Fibroblast of peridontal ligament (primary cell): ENCODE measurements around the gene FAM53A.

Source experiments
- DNase-seq: peaks from one replicate; pipeline ENCODE4 v3.0.0-alpha.2; 2010; ENCODE audit errors: extremely low read depth

The FAM53A gene

DNA sequence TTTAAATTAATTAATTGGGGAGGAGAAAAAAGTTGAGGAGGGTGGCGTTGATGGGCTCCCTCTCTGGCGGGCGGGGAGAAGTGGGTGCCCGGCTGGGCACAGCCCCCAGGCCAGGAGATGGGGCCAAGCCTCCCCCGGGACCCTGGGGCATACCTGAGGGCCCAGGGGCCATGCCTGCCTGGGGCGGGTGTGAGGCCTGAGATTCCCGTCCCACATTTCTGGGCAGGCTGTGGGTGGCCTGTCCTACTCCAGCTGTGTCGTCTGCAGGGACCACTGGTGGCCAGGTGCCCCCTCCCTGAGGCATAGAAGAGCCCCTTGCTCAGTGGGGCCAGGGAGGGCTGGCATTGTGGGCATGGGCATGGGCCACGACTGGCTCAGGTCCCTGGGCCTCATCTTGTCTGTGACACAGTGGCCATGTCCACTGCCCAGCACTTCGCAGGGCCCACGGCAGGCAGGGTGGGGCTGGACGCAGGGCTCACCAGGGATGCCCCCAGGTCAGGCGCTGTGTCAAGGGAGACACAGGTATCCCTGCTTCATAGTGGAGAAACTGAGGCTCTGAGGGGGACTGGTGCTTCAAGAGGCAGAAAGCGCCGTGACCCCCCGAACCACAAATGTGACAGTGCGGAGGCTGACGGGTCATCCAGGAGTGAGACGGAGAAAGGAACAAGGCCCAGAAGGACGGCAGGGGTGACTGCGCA lies 60.1 kb downstream of the FAM53A start:
- no peak for DNase-seq

DNA sequence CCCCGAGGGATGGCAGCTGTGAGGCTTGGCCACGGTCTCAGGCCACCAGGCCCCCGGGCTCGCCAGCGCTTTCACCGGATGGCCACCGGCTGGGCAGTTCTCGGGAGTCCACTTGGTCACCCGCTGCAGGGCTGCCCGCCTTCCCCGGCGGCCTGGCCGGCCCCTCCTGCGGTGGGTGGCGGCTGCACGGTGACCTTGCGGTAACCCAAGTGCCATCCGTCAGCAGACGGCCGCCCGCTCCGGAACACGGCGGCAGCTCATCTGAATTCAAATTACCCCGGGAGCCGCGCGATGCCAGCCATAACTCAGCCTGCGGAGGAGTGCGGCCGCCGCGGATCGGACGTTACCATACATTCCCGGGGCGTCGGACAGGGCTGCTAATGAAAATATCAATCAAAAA lies 60.7 kb downstream of the FAM53A start:
- no peak for DNase-seq

DNA sequence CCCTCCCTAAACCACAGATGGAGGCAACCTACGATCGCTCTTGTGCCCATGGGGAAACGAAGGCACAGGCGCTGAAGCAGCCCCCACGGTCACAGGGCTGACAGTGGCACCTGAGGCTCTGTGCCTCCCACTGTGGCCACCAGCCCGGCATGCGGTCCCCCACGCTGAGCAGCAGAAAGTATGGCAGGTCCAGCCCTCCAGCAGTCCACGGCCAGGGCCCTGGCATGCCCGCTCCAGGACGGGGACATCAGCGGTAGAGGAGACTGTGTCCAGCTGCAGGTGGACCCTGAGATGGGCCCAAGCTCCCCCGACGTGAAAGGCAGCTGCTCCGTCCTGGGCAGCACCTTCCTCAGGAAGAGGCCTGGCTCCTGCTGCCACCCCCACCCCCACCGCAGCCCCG lies 61.2 kb downstream of the FAM53A start:
- DNase-seq, result no peak

DNA sequence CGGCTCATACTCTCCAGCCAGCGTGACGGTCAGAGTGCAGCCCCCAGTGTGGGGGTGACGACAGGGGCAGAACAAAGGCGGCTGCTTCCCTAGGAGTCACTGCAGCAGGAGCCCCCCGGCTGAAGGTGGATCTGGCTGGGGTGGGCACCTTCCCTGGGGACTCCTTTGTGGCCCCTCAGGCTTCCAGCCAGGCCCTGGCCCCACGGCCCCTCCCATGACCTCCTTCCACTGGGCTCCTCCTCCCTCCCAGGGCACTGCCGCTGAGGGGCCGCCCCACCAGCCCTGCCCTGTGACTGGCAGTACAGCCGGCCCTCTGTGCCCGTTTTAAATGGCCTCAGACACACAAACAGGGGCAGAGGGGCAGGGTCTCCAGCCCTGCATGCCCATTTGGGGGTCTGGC lies 61.9 kb downstream of the FAM53A start:
- no peak for DNase-seq

DNA sequence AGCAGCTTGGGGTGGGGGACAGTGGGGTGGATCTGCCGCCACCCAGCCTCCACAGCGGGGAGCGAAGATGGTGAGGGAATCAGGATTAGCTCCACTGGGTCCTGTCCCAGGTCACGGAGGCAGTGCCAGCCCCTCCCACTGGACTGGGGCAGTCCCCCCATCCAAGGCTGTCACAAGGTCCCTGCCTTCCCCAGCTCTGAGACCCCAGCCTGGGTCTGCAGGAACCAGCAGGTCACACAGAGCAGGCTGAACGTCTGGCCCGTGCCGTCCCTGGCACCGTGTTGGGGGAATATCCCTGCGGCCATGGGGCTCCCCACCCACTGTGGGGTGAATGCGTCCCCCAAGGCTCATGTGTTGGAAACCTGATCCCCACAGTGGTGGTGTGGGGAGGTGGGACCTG lies 62.6 kb downstream of the FAM53A start:
- DNase-seq, result no peak

DNA sequence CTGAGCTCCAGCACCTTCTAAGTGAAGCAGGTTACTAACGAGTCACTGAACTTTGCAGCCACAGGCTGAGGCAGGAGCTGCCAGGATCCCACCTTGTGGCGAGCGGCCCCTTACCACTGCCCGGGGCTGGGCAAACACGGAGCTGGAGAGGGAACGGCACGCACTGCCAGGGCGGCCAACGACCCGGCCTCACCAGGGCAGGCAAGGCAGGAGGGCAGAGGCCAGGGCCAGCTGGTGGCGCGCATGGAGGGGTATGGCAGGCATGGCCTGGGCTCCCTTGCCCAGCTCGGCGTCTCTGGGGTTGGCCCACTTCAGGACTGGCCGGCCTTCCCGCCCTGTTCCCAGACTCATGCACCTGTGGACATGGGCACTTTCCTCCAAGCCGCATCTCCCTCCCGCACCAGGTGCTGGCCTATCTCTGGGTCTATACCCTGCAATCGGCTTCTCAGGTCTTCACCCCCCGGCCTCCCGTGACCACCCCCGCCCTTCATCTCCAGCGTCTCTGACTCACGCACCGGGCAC lies 64.9 kb downstream of the FAM53A start:
- no peak for DNase-seq

DNA sequence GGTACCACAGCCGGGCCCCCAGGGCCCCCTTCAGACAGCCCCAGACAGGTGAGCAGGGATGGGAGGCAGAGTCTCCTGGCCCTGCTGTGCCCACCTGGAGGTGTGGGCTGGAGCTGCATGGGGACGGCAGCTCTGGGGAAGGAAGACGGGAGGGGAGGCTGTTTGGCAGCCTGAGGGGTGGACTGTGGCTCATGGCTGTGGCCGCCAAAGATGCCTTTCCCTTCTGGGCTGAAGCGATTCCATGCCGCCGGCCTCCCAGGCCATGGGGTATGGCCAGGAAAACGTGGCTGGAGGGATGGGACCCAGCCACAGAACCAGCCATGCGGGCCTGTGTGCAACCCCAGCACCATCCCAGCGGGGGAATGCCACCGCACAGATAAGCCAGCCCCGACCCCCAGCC lies 65.7 kb downstream of the FAM53A start:
- DNase-seq, result no peak

DNA sequence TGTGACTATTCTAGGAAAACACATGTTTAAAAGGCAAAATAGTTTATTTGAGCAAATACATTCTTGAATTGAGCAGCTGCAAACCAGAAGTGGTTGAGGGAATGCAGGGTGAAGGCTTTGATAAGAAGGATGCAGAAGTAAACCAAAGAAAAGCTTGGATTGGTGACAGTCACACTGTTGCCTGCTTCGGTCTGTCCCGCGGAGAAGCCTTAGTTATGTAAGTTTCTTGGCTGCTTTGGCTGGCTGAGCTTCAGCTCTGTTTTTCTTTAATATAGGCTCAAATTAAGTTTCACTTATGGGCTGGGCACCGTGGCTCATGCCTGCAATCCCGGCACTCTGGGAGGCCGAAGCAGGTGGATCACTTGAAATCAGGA lies 67.6 kb downstream of the FAM53A start:
- no peak for DNase-seq

DNA sequence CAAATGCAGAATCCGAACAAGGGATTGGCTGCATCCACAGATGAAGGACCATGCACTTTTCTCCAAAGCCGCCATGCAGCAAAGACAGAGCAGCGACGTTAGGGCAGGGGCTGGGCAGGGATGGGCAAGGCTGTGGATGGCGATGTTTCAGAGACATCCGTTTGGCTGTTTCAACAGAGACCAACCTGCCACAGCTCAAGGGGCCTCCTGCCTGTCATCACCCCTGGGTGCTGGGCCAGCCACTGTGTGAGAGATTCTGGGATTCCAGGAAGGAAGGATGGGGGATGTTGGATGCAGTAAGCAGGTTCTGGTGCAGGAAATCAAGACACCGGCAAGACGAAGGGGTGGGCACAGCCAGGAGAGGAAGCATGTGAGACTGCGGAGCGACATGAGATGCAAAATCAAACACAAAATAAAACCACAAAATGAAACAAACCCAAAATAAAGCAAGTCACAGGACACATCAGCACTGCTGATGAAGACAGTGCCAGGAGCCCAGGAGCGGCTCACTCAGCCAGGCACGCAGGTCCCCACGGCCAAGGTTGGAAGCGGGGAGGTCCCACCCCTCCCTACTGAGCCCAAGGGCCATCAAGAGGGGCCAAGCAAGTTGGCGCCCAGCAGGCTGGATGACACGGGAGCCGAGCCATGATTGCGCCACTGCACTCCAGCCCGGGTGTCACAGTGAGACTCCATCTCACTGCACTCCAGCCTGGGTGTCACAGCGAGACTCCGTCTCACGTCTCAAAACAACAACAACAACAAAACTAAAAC lies 68.1 kb downstream of the FAM53A start:
- DNase-seq, result no peak

DNA sequence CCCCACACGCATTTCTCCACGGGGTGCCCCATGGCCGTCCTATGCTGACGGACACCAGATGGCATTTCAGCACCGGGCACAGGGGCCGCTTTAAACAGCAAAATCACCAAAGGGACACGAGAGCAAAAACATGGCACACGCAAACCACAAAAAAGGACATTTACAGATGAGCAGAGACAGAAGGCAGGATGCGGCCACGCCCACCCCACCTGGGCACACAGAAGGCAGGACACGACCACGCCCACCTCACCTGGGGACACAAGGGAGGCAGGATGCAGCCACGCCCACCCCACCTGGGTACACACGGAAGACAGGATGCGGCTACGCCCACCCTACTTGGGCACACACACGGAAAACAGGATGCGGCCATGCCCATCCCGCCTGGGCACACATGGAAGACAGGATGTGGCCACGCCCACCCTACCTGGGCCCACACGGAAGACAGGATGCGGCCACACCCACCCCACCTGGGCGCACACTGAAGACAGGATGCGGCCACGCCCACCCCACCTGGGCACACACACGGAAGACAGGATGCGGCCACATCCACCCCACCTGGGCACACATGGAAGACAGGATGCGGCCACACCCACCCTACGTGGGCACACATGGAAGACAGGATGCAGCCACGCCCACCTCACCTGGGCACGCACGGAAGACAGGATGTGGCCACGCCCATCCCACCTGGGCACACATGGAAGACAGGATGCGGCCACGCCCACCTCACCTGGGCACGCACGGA lies 69.1 kb downstream of the FAM53A start:
- DNase-seq, result no peak

DNA sequence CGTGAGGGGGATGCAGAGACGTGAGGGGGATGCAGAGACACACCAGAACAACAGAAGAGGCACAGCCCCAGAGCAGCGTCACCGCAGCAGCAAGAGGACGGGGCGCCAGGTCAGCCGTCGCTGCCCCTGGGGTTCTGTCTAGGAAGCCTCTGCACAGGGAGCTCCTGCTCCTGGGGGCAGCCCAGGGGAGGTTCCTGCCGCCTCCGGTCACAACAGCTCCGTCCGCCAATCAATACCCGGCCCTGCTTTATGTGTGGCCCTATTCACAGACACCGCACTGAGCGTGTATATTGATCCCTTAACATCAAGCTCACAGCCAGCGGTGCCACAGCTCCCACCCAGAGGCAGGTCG lies 69.6 kb downstream of the FAM53A start:
- DNase-seq, result no peak

DNA sequence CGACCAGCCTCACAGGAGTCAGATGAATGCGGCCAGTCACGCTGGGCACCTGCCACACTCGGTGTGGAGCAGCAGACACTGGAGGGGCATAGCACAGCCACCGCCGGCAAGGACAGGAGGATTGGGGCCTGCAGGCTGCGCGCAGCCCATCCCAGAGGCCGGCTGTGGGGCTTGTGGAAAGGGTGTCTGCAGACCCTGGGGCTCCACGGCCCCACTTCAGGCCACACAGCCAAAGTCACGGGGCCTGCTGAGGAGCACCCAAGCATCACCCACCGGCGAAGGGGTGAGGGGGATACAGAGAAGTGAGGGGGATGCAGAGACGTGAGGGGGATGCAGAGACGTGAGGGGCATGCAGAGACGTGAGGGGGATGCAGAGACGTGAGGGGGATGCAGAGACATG lies 70.1 kb downstream of the FAM53A start:
- DNase-seq, result no peak

DNA sequence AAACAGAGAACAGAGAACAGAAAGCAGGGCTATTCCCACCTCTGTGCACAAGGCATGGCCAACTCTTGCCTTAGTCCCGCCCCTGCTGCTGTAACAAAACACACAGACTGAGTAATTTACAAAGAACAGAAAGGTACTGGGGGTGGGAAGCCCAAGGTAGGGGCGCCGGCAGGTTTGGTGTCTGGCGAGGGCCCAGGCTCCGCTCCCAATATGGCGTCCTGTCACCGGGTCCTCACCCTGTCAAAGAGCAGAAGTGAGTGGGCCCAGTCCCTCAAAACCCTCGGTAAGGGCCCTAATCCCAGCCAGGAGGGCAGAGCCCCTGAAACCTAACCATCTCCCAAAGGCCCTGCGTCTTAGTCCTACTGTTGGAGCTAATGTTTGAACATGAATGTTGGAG lies 71.0 kb downstream of the FAM53A start:
- no peak for DNase-seq

DNA sequence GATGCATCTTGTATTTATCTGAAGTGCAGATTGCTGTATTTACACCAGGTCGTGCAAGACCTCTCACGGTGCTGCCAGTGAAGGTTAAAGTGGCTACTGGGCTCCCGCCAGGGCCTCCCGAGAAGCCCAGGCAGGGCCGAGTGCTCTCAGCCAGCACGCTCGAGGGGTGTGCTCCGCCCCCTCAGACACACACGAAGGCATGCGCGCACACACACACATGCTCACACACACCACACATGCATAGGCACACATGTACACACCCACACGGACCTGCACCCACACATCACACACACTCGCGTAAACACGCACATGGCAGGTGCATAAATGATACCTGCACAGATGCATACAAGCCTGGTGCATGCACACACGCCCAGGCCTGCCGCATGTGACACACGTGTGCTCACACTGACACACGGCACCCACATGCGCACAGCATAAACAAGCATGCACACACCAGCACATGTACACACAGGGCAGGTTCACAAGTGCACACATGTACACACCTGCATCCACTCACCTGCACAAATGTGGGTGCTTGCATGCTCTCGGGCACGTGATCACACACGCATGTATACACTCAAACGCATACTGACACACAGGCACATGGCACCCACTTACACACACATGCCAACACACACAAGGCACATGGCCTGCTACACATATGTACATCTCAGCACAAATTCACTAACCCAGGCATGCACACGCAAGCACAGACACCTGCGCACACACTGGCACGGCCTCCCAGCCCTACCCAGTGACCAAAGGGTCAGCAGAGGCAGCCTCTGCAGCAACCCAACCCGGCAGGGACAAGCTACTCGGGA lies 71.6 kb downstream of the FAM53A start:
- no peak for DNase-seq

DNA sequence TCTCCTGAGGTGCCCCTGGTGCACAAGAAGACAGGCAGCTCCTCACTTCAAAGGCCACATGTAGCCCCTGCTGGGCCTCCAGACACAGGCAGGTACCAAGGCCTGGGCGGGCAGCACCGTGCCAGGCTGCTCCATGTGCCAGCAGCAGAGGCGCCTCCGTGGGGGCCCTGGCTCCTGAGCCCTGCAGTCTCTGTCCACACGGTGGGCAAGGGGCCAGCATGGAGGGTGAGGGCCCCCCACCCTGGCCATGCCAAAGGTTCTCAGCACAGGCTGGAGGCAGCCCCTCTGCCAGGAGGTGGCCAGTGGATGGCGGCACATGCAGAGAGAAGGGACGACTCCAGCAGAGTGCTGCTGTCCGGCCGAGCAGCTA lies 72.6 kb downstream of the FAM53A start:
- no peak for DNase-seq

DNA sequence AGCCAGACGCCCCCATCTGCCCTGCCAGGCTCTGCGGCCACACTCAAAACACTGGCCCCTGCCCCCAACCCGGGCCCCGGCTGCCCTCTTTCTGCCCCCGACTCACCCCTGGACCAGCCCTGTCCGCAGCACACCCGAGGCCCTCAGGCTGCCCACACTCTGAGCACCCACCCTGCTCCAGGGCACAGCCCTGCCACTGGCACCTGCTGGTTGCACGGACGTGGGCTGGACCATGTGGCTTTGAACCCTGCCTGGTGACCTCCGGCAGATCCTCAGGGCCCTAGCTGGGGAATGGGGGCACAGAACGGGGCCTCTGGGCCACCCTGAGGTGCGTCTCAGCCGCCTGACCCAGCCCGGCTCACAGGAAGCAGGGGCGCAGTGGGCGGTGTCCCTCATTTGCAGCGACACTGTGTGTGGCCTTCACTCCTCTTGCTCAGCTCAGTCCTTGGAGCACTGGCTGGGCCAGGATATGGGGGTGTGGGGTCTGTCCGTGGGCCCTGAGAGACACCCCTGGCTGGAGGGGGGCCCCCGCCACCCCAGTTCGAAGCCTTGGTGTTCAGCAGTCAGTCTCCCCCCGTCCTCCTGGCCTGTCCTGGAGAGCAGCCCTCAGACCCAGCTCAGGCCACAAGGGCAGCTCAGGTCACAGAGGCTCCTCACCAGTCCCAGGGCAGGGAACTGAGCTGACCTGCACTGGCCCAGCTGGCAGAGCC lies 73.2 kb downstream of the FAM53A start:
- no peak for DNase-seq

DNA sequence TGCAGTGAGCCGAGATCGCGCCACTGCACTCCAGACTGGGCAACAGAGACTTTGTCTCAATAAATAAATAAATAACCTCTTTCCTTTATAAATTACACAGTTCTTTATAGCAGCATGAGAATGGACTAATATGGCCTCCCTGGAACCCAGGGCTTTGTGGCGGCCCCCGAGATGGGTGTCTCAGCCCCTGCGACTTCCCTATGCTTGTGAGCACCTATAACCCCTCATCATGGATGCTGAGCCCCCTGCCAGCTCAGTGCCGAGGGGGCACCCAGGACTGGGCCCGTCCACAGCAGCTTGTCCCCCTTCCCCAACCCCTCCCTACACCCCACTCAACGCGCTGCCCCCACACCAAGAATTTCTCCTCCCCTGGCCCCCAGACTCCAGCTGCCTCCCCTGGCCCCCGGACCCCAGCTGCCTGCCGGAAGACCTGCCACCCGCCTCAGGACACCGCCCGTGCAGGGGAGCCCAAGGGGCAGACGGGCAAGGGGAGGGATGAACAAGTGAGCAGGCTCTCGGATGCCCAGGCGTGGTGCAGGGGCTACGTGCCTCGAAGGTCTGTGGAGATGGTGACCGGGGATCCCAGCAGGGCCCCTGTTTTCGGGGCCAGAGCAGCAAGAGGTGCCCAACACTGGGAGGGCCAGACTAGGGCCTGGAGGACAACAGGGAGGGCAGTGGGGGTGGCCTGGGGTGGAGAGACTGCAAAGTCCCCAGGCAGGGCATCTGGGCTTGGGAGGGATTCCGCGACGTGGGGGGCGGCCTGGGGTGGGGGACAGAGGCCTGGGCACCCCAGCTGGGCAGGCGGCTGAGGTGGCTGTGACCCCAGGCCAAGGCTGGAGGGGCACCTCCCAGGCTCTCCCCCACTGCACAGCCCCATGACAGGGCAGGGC lies 74.0 kb downstream of the FAM53A start:
- DNase-seq, result no peak

DNA sequence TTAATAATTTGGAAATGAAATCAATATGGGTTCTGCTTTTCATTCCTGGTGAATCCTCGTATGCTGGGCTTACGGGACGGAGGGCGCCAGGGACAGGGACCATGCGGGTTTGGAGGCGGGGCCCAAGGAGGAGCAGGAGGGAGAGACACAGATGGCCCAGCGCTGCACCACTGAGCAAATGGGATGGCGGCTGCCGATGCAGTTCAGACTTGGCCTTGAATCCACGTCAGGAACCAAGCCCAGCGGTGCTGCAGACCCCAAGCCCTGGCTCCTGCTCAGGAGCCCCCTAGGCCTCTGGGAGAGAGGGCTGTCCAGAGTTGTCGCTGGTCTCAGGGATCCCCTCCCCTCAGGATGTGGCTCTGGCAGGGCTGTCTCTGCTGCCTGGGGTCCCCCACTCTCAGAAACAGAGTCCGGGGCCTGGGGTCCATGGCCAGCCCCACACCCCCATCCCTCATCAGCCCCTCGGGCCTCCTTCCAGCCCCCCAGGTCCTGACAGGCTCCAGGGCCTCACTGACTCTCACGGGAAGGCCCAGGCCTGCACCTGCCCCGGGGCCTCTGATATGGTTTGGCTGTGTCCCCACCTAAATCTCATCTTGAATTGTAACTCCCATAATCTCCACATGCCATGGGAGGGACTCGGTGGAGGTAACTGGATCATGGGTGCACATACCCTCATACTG lies 75.2 kb downstream of the FAM53A start:
- no peak for DNase-seq

DNA sequence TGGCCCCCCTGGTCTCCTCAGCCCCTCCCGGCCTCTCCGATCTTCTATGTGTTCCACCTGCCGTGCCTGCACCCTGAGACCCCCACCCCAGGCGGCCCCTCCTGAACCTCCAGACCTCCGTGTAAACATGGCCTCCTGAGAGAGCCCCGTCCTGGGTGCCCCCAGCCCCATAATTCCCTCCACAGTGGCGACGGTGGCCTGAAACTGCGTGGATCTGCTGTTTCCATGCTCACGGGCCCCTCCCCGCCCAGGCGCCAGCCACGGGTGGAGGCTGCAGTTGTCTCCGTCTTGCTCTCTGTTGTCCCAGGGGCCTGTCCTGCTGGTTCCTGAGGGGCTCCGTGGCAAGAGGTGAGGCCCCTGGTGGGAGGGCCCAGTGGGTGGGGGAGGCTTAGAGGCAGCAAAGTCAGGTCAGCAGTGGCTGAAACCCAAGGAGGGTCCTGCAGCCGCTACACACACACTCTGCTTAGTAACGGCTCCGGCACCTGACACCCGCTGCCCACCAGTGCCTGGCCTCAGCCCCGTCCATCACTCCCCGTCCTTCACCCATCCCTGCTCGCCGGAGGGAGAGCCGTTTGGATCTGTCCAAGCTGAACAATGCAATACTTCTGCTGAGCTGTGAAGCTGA lies 75.8 kb downstream of the FAM53A start:
- no peak for DNase-seq
